ACC112 (cell line): ENCODE measurements around the gene IDUA.
A peak's percentile ranks its signal among the peaks of the same experiment; 100 is the strongest.

Experiments
- H2AFZ ChIP-seq: fragments of 200-600 bp; sonication (generic); one replicate; pipeline ENCODE4 v1.6.0; 2017; ENCODE audit warnings: antibody characterized with exemption, low read length; ENCODE audit not compliant: unreplicated experiment
- H3K27ac ChIP-seq: fragments of 200-600 bp; sonication (generic); 2 replicates; pipeline ENCODE4 v1.5.1; 2014; ENCODE audit warnings: low read depth, mild to moderate bottlenecking, antibody characterized with exemption, low read length, moderate library complexity
- H3K27me3 ChIP-seq: fragments of 200-600 bp; sonication (generic); 2 replicates; pipeline ENCODE4 v1.6.1; 2014; ENCODE audit warnings: mild to moderate bottlenecking, antibody characterized with exemption, low read length, moderate library complexity, mixed read lengths; ENCODE audit not compliant: insufficient read depth
- H3K36me3 ChIP-seq: fragments of 200-600 bp; sonication (generic); 2 replicates; pipeline ENCODE4 v1.6.1; 2016; ENCODE audit warnings: mild to moderate bottlenecking, antibody characterized with exemption, low read length, moderate library complexity, mixed read lengths; ENCODE audit not compliant: insufficient read depth
- H3K4me1 ChIP-seq: fragments of 200-600 bp; sonication (generic); one replicate; pipeline ENCODE4 v1.6.1; 2016; ENCODE audit warnings: low read length, mixed read lengths; ENCODE audit not compliant: insufficient read depth, unreplicated experiment, control insufficient read depth
- H3K4me3 ChIP-seq: fragments of 200-600 bp; sonication (generic); 2 replicates; pipeline ENCODE4 v1.5.1; 2014; ENCODE audit warnings: mild to moderate bottlenecking, low read depth, low read length
- H3K79me2 ChIP-seq: fragments of 200-600 bp; sonication (generic); one replicate; pipeline ENCODE4 v1.6.0; 2016; ENCODE audit warnings: low read length; ENCODE audit not compliant: control insufficient read depth, unreplicated experiment, insufficient read depth

IDUA gene

GRCh38 chr4:982814-983213, 4.0 kb upstream of the IDUA start:
- no peak overlapping the region for H2AFZ ChIP-seq

GRCh38 chr4:984336-985054, 2.3 kb upstream of the IDUA start:
- Histone ChIP-seq H3K27ac (no peak overlapping the region), H3K4me3 (peak overlapping the region; percentile 90), H3K27me3 (no peaks in the 10 kb centered on the region), H3K36me3 (no peaks in the 10 kb centered on the region), H3K4me1 (peaks cover 22% of the 10 kb centered on the region), H3K79me2 (peaks cover 4% of the 10 kb centered on the region), H2AFZ (no peak overlapping the region)

More at GRCh38 chr4:982814-983213, 4.0 kb upstream of the IDUA start:
- peaks cover 22% of the 10 kb centered on the region for H3K4me1 ChIP-seq
- H3K27ac ChIP-seq = no peak overlapping the region
- no peak overlapping the region for H3K4me3 ChIP-seq
- no peaks in the 10 kb centered on the region for H3K36me3 ChIP-seq
- no peaks in the 10 kb centered on the region for H3K27me3 ChIP-seq
- H3K79me2 ChIP-seq = peaks cover 1% of the 10 kb centered on the region

- no peaks in the 10 kb centered on the region for H3K27me3 ChIP-seq
- H3K4me1 ChIP-seq = peaks cover 19% of the 10 kb centered on the region
- no peaks in the 10 kb centered on the region for H3K36me3 ChIP-seq
- peak overlapping the region; percentile 53 for H2AFZ ChIP-seq
- H3K79me2 ChIP-seq = peaks cover 4% of the 10 kb centered on the region
- peak overlapping the region; percentile 90 for H3K4me3 ChIP-seq
- no peak overlapping the region for H3K27ac ChIP-seq
Measured at GRCh38 chr4:985123-985830, 1.6 kb upstream of the IDUA start.

DNA sequence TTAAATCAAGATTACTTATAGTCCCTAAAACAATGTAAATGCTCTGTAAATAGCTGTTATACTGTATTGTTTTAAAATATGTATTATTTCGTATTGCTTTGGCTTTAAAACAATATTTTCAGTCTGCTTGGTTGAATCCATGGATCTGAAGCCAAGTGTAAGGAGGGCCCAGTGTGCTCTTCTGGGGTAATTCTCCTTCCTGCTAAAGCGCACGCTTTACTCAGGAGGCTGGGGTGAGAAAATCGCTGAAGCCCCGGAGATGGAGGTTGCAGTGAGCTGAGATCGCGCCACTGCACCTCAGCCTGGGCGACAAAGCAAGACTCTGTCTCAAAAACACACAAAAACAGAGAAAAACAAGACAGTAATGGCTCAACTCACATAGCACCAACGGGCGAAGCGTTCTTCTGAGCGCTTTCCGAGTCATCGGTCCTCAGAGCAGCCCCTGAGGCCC, 391 bp upstream of the IDUA start:
- Histone ChIP-seq H3K4me3 (peak overlapping the region; percentile 90), H3K79me2 (peaks cover 4% of the 10 kb centered on the region), H3K4me1 (peaks cover 19% of the 10 kb centered on the region), H2AFZ (peak overlapping the region; percentile 96), H3K27ac (peak overlapping the region; percentile 34), H3K36me3 (no peaks in the 10 kb centered on the region), H3K27me3 (no peaks in the 10 kb centered on the region)

DNA sequence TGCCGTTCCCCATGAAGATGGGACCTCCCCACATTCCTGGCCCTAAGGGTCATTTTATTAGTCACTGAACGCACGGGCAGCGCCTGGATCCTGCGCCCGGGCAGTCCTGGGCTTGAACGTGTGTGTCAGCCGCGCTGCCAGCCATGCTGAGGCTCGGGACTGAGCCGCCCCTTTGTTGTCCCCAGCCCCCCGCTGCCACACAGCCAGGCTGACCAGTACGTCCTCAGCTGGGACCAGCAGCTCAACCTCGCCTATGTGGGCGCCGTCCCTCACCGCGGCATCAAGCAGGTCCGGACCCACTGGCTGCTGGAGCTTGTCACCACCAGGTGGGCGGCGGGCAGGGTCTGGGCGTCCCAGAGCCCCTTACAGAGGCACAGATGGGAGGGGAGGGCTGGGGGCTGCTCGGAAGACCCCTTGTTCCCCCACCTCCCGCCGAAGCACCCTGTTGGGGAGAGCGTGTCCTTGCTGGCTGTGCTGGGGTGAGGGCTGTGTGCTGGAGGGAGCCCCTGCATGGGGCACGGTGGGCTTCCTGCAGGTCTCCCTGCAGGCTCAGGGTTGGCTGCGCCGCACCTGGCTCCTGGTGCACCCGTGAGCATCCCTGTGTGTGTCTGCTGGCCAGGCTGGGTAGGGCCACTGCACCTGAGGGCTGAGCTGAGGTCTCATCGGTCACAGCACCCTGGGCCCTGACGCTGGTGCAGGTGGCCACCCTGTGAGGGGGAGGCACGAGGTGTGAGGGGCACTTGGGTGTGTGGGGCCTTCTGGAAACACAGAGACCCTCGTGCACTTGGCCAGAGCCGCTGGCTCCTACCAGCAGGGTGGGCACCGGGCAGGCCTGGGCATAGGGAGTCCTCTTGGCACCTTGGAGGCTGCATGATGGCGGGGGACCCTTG, 1.0 kb downstream of the IDUA start:
- Histone ChIP-seq H2AFZ (peak overlapping the region; percentile 96), H3K27ac (no peak overlapping the region), H3K36me3 (no peaks in the 10 kb centered on the region), H3K4me3 (peak overlapping the region; percentile 90), H3K79me2 (peaks cover 4% of the 10 kb centered on the region), H3K4me1 (peaks cover 27% of the 10 kb centered on the region), H3K27me3 (no peaks in the 10 kb centered on the region)

- Histone ChIP-seq H3K4me1 (peaks cover 29% of the 10 kb centered on the region), H3K4me3 (no peak overlapping the region), H3K27me3 (no peaks in the 10 kb centered on the region), H3K27ac (no peak overlapping the region), H3K36me3 (no peaks in the 10 kb centered on the region), H3K79me2 (peaks cover 4% of the 10 kb centered on the region), H2AFZ (no peak overlapping the region)
Measured at GRCh38 chr4:988726-989721, 2.2 kb downstream of the IDUA start.

- no peaks in the 10 kb centered on the region for H3K36me3 ChIP-seq
- H3K4me3 ChIP-seq = no peak overlapping the region
- no peak overlapping the region for H3K27ac ChIP-seq
- peaks cover 29% of the 10 kb centered on the region for H3K4me1 ChIP-seq
- H3K79me2 ChIP-seq = peaks cover 4% of the 10 kb centered on the region
- H3K27me3 ChIP-seq = no peaks in the 10 kb centered on the region
- H2AFZ ChIP-seq = no peak overlapping the region
Measured at GRCh38 chr4:989722-990471, 3.1 kb downstream of the IDUA start.

GRCh38 chr4:990746-991367, 4.0 kb downstream of the IDUA start:
- H3K4me3 ChIP-seq = no peak overlapping the region
- peaks cover 20% of the 10 kb centered on the region for H3K4me1 ChIP-seq
- H3K36me3 ChIP-seq = no peaks in the 10 kb centered on the region
- H3K27me3 ChIP-seq = no peaks in the 10 kb centered on the region
- H3K27ac ChIP-seq = no peak overlapping the region
- peaks cover 4% of the 10 kb centered on the region for H3K79me2 ChIP-seq
- H2AFZ ChIP-seq = no peak overlapping the region
